HG03135 (cell line): ENCODE results near the gene FMO2.

ENCODE experiments used
- ATAC-seq: cut with Tn5 transposase; IDR thresholded peaks from one replicate; pipeline ENCODE4 v1.9.1; 2021; ENCODE audit warnings: mild to moderate bottlenecking, moderate library complexity; ENCODE audit not compliant: unreplicated experiment

Gene FMO2, protein sequence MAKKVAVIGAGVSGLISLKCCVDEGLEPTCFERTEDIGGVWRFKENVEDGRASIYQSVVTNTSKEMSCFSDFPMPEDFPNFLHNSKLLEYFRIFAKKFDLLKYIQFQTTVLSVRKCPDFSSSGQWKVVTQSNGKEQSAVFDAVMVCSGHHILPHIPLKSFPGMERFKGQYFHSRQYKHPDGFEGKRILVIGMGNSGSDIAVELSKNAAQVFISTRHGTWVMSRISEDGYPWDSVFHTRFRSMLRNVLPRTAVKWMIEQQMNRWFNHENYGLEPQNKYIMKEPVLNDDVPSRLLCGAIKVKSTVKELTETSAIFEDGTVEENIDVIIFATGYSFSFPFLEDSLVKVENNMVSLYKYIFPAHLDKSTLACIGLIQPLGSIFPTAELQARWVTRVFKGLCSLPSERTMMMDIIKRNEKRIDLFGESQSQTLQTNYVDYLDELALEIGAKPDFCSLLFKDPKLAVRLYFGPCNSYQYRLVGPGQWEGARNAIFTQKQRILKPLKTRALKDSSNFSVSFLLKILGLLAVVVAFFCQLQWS

GRCh38 chr1:171185091-171185490 lies at the start of gene FMO2:
Gene FMO2 (plus strand): TSS chr1:171185300. CDS start chr1:171185714, 414 bp downstream.
- ATAC-seq: no peak

- ATAC-seq: no peak
Observed at GRCh38 chr1:171137580-171137979, 47.5 kb upstream of the FMO2 start.

GRCh38 chr1:171138980-171139379 lies 46.1 kb upstream of the FMO2 start:
- ATAC-seq: no peak

- ATAC-seq: no peak
Observed at GRCh38 chr1:171139890-171140289, 45.2 kb upstream of the FMO2 start.

- no peak for ATAC-seq
Observed at GRCh38 chr1:171140401-171140800, 44.7 kb upstream of the FMO2 start.

DNA sequence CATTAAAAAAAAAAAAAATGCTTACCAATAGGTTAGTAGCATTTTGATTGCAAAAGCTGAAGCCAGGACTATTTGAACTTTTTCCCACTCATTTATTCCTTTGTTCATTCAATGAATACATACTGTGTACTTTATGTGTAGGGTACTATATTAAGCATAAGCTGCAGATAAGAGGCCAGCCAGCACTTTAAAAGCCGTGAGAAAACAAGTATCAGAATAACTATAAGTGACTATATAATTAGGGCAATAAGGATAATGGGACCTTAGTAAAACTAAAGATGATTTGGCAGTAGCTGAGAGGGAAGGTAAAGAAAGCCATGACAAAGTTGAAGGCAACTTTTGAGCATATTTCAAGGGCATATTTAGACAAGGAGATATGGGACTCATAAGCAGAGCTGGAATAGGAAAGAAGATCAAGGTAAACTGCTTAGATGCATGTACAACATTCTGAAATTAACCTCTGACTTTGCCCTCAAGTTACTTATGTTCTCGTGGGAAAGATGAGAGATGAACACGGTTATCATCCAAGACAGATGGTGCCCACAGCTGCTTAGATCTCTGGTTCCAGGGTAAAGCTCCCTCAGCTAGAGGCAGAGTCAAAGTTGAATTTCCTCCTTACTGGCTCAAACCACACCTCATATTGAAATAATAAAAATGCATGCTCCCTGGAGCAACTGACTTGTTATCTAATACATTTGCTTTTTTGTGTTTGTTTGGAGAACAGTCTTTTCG lies 44.0 kb upstream of the FMO2 start:
- ATAC-seq: no peak

DNA sequence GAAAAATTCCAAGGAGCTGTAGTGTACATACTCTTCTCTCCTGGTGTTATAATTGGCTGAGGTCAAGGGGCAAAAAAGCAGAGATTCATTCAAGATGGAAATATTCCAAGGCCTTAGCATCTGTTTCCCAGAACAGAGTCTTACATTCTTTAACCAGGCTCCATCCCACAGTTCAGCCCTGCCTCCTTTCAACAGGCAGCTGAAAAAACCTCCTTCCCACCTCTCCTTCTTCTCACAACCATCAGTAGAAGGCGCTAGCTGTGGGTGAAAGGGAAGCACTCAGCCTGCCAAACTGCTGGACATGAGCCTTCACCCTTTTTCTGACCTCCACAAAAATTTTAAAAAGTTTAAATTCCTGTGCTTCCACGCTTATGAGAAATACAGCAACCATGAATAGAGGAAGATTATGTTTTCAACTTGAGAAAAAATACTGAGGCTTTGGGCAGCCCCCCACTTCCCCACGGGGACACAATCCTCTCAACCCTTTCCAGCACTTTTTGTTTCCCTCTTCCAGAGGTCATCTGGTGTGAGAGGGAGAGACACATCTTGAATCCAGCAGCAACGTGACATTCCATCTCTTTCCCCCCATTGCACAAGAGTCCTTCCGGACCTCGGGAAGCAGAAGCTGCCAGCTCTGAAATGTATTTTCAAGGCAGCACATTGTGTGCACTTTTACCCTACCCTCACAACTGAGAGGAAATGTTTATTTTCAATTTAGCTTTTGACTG lies 43.2 kb upstream of the FMO2 start:
- ATAC-seq: no peak

GRCh38 chr1:171142416-171143385 lies 42.4 kb upstream of the FMO2 start:
- no peak for ATAC-seq

- no peak for ATAC-seq
Observed at GRCh38 chr1:171150156-171150555, 34.9 kb upstream of the FMO2 start.

- ATAC-seq: no peak
Observed at GRCh38 chr1:171152549-171152948, 32.6 kb upstream of the FMO2 start.

- ATAC-seq: no peak
Observed at GRCh38 chr1:171155484-171155883, 29.6 kb upstream of the FMO2 start.

DNA sequence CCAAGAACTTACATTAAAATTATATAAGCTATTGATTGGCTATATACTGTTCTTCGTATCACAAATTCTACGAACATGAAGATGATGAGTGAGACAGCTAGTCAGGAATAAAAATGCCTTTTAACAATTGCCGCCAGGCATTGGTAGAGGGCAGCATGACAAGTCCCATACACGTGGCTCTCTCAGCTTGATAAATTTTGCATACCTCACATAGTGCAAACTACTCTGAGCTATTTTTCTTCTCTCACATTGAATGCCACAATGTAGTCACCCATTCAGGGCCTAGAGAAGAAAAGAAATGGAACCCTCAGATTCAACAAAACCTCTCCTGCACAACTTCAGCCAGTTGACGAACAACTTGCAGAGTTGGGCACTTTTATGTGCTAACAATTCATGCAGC lies 27.0 kb upstream of the FMO2 start:
- no peak for ATAC-seq

DNA sequence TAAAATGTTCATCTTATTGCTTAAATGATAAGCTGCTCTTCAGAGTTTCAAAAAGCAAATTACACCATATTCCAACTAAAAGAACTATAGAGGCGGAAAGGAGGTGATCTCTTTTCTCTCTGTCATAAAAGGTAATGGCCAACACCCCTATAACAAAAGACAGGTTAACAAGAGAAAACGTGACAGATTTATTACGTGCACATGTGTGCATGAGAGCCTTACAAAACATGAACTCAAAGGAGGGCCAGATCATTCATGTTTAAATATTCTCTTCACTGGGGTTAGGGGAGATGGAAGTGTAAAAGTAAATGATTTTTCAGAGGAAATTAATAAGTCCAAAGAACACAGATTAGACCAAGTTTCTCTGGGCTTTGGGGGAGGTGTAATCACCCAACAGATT lies 26.5 kb upstream of the FMO2 start:
- ATAC-seq: no peak

DNA sequence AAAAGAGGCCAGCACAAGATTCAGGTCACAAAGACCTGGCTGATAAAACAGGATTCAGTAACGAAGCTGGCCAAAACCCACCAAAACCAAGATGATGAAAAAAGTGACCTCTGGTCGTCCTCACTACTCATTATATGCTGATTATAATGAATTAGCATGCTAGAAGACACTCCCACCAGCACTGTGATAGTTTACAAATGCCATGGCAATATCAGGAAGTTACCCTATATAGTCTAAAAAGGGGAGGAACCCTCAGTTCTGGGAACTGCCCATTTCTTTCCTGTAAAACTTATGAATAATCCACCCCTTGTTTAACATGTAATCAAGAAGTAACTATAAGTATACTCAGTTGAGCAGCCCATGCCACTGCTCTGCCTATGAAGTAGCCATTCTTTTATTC lies 26.0 kb upstream of the FMO2 start:
- ATAC-seq: no peak

DNA sequence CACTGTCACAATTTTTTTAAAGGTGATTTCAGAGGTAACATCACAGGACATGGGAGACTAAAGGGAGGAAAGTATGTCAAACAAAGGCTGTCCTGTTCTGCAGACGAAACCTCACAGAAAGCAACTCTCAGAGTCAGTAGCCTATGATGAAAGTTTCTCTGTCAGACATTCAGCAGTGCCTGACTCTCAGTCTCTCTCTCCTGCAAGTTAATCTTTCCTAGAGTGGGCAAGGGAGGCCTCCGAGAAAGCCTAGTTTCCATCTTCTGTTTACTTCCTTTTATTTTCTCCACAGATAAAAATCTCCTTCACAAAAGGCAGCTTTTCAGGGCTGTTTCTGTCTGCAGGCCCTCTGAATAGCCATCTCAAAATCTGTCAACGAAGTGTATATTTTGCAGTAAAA lies 24.9 kb upstream of the FMO2 start:
- ATAC-seq: no peak

- ATAC-seq: no peak
Observed at GRCh38 chr1:171160639-171161354, 24.3 kb upstream of the FMO2 start.

DNA sequence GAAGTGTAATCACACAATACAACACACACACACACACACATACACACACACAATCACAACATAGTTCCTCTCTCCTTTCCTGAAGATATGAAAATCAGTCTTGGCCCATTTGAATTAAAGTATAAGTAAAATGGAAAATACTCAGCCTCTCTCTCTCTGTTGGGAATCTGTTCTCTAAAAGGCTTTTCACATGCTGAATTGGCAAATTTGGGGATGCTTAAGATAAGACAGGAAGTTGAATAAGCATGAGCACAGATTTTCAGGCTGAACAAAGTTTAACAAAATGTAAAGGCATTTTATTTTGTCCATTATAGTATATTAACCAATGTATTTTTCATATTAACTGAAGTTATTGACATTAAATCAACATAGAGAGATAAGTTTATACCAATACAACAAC lies 23.7 kb upstream of the FMO2 start:
- no peak for ATAC-seq

- ATAC-seq: no peak
Observed at GRCh38 chr1:171166361-171166760, 18.7 kb upstream of the FMO2 start.

- ATAC-seq: no peak
Observed at GRCh38 chr1:171167785-171168184, 17.3 kb upstream of the FMO2 start.

GRCh38 chr1:171172471-171172870 lies 12.6 kb upstream of the FMO2 start:
- ATAC-seq: no peak
